HepG2 (cell line): ENCODE data around the gene TPPP3. TPM values are rescaled to one million over a fixed set of nuclear protein-coding genes. Genes with fewer than 3 reads are reported as not detected.

Experiments used
- ATAD3A ChIP-seq: sonication (generic); formaldehyde crosslinking; IDR thresholded peaks from 2 replicates; pipeline ENCODE4 v1.4.0; 2020; ENCODE audit warnings: missing genetic modification reagents
- CEBPB ChIP-seq: IDR thresholded peaks from 2 replicates; pipeline ENCODE4 v1.6.1; 2011; ENCODE audit warnings: low read depth, low read length, improper control_type of control experiment, borderline replicate concordance
- ELF1 ChIP-seq: sonication (generic); formaldehyde crosslinking; IDR thresholded peaks from 2 replicates; pipeline ENCODE4 v1.4.0; 2020; ENCODE audit warnings: missing genetic modification reagents
- EP300 ChIP-seq, 3 experiments: sonication (generic) in 1 of 3; formaldehyde crosslinking in 1 of 3; IDR thresholded peaks; 2 replicates each; pipeline versions ENCODE4 v1.5.1 to v1.6.1; 2011 to 2020; ENCODE audit warnings: low read depth in 2 of 3, low read length in 2 of 3, borderline replicate concordance in 1 of 3, improper control_type of control experiment in 1 of 3, mild to moderate bottlenecking in 1 of 3, missing genetic modification reagents in 1 of 3, moderate library complexity in 1 of 3
- FOSL2 ChIP-seq: sonication (generic); formaldehyde crosslinking; IDR thresholded peaks from 2 replicates; pipeline ENCODE4 v1.4.0; 2020; ENCODE audit warnings: missing genetic modification reagents
- FOXJ3 ChIP-seq: sonication (generic); formaldehyde crosslinking; IDR thresholded peaks from 2 replicates; pipeline ENCODE4 v1.4.0; 2020; ENCODE audit warnings: missing genetic modification reagents, mild to moderate bottlenecking, borderline replicate concordance
- IRX3 ChIP-seq: sonication (generic); formaldehyde crosslinking; IDR thresholded peaks from 2 replicates; pipeline ENCODE4 v1.8.1; 2023; ENCODE audit warnings: mild to moderate bottlenecking, low read depth, missing genetic modification reagents, borderline replicate concordance
- KLF11 ChIP-seq: IDR thresholded peaks from 2 replicates; pipeline ENCODE4 v1.6.1; 2016; ENCODE audit warnings: missing compliant biosample characterization
- LCORL ChIP-seq, 2 experiments: fragments of 450-650 bp in 1 of 2; sonication (generic) in 1 of 2; formaldehyde crosslinking in 1 of 2; IDR thresholded peaks; 2 replicates each; pipeline versions ENCODE4 v1.5.0 to v1.6.1; 2017 to 2020; ENCODE audit warnings: antibody characterized with exemption in 1 of 2, missing genetic modification reagents in 1 of 2
- PHF20 ChIP-seq: sonication (generic); formaldehyde crosslinking; IDR thresholded peaks from 2 replicates; pipeline ENCODE4 v1.5.0; 2020; ENCODE audit warnings: mild to moderate bottlenecking, missing genetic modification reagents
- POLR2AphosphoS5 ChIP-seq: IDR thresholded peaks from 2 replicates; pipeline ENCODE4 v1.6.1; 2012; ENCODE audit warnings: low read depth, low read length
- POLR2G ChIP-seq: fragments of 200-400 bp; formaldehyde crosslinking; IDR thresholded peaks from 2 replicates; pipeline ENCODE4 v1.6.1; 2018; ENCODE audit warnings: mild to moderate bottlenecking, low read depth, low read length, moderate library complexity
- SALL2 ChIP-seq: sonication (generic); formaldehyde crosslinking; IDR thresholded peaks from 2 replicates; pipeline ENCODE4 v1.8.1; 2023; ENCODE audit warnings: mild to moderate bottlenecking, missing genetic modification reagents, inconsistent platforms
- SMAD1 ChIP-seq: sonication (generic); formaldehyde crosslinking; IDR thresholded peaks from 2 replicates; pipeline ENCODE4 v1.4.0; 2020; ENCODE audit warnings: missing genetic modification reagents, low read depth, mild to moderate bottlenecking, borderline replicate concordance
- THAP11 ChIP-seq: IDR thresholded peaks from 2 replicates; pipeline ENCODE4 v1.6.1; 2016; ENCODE audit warnings: missing biosample characterization, missing genetic modification reagents
- ZFP1 ChIP-seq: IDR thresholded peaks from 2 replicates; pipeline ENCODE4 v1.6.1; 2016
- ZFP36L2 ChIP-seq: sonication (generic); formaldehyde crosslinking; IDR thresholded peaks from 2 replicates; pipeline ENCODE4 v1.4.0; 2020; ENCODE audit warnings: missing genetic modification reagents
- ZFP41 ChIP-seq: sonication (generic); formaldehyde crosslinking; IDR thresholded peaks from 2 replicates; pipeline ENCODE4 v1.4.0; 2020; ENCODE audit warnings: mild to moderate bottlenecking, missing genetic modification reagents, borderline replicate concordance
- ZNF292 ChIP-seq: sonication (generic); formaldehyde crosslinking; IDR thresholded peaks from 2 replicates; pipeline ENCODE4 v1.8.1; 2022; ENCODE audit warnings: mild to moderate bottlenecking, low read depth, missing genetic modification reagents, borderline replicate concordance
- ZNF615 ChIP-seq: sonication (generic); formaldehyde crosslinking; IDR thresholded peaks from 2 replicates; pipeline ENCODE4 v1.5.0; 2020; ENCODE audit warnings: mild to moderate bottlenecking, missing genetic modification reagents, borderline replicate concordance
- polyA plus RNA-seq, 8 experiments: library from polyadenylated mRNA; depleted of rRNA in 3 of 8; stranded (reverse) in 7 of 8; unstranded in 1 of 8; fragments of >200 nt; fragmentation: Illumina TruSeq in 4 of 8; extraction: Trizol in 4 of 8; gene quantifications; 2 replicates each; pipeline versions ENCODE4 v1.2.1 to v1.2.3, GENCODE V29; 2011 to 2016; ENCODE audit warnings: low read depth in 4 of 8, missing spikeins in 1 of 8, mixed read lengths in 1 of 8; ENCODE audit not compliant: insufficient read depth in 1 of 8
- total RNA-seq, 5 experiments: library from RNA; depleted of rRNA; stranded (reverse); fragments of >200 nt; fragmentation: Illumina TruSeq; extraction: Trizol; gene quantifications; 2 replicates each; pipeline ENCODE4 v1.2.3, GENCODE V29; 2016; ENCODE audit warnings: low read depth in 1 of 5
- TF ChIP-seq, protein P1 (sequence below): sonication (generic); formaldehyde crosslinking; IDR thresholded peaks from 2 replicates; pipeline ENCODE4 v1.4.0; 2020; ENCODE audit warnings: missing genetic modification reagents, borderline replicate concordance
- TF ChIP-seq, protein P2 (sequence below): sonication (generic); formaldehyde crosslinking; IDR thresholded peaks from 2 replicates; pipeline ENCODE4 v1.8.1; 2023; ENCODE audit warnings: missing genetic modification reagents, inconsistent platforms, borderline replicate concordance

The TPPP3 gene
- total and polyA plus RNA-seq, 2 of the 13 experiments (the other 11 are each of a cell fraction or from before 2014, with no cell fraction given) = 0.16 to 0.44 TPM

DNA sequence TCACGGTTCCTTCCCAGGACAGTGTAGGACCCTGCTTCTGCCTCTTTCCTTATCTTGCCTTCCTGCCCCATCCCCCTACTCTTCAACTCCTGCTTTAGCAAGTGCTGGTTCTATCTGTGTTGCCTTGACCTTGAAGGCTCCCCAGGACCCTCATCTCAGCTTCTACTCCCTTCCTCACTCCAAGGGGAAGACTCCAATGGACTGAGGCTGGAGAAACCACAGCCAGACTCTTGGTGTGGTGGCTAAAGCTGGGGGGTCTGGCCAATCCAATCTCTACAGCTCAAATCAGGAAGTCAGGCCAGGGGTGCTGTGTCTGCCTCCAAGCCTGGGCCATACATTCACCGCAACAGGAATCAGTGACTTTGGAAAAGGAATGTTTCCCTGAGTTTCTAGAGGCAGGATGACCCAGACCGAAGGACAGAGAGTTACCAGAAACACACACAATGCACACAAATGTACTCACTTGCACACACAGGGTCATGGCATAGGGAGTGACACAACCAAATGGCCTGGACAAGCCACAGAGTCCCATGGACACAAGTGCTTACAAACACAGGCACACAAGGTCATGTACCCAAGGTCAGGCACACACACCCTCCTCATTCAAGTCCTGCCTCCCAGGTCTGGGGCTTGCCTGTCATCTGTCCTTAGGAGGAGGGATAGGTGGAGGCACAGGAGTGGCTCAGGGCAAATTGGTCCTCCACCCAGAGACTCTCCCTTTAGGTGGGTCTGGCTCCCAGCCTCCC, 35.9 kb upstream of the TPPP3 start (continued):
- TF ChIP-seq, protein P1, sequence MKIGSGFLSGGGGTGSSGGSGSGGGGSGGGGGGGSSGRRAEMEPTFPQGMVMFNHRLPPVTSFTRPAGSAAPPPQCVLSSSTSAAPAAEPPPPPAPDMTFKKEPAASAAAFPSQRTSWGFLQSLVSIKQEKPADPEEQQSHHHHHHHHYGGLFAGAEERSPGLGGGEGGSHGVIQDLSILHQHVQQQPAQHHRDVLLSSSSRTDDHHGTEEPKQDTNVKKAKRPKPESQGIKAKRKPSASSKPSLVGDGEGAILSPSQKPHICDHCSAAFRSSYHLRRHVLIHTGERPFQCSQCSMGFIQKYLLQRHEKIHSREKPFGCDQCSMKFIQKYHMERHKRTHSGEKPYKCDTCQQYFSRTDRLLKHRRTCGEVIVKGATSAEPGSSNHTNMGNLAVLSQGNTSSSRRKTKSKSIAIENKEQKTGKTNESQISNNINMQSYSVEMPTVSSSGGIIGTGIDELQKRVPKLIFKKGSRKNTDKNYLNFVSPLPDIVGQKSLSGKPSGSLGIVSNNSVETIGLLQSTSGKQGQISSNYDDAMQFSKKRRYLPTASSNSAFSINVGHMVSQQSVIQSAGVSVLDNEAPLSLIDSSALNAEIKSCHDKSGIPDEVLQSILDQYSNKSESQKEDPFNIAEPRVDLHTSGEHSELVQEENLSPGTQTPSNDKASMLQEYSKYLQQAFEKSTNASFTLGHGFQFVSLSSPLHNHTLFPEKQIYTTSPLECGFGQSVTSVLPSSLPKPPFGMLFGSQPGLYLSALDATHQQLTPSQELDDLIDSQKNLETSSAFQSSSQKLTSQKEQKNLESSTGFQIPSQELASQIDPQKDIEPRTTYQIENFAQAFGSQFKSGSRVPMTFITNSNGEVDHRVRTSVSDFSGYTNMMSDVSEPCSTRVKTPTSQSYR (CRISPR knock-in tag) = peak; percentile 52; the same call in 1 of the 2 replicates
- TF ChIP-seq FOXJ3 (no peak), ELF1 (CRISPR knock-in tag) (peak; percentile 45), ZNF615 (CRISPR knock-in tag) (no peak), ATAD3A (CRISPR knock-in tag) (no peak), ZFP36L2 (CRISPR knock-in tag) (no peak), SMAD1 (CRISPR knock-in tag) (peak; percentile 14; the same call in 1 of the 2 replicates), ZNF292 (CRISPR knock-in tag) (0 out of 2 replicates have a peak, but pooled peaks have one; percentile 21), EP300 (IDR thresholded peaks at IDR 0.05; ENCODE audit: low read depth in 2 of 2, low read length in 2 of 2) (0 out of 4 replicates have a peak, but pooled peaks of 1 of the 2 experiments have one; percentile 6), EP300 (CRISPR knock-in tag; IDR thresholded peaks at IDR 0.05; ENCODE audit: borderline replicate concordance) (no peak), IRX3 (CRISPR knock-in tag) (no peak), ZFP41 (CRISPR knock-in tag) (peak; percentile 8; the same call in 1 of the 2 replicates), THAP11 (CRISPR knock-in tag) (peak; percentile 56), PHF20 (CRISPR knock-in tag) (no peak), POLR2AphosphoS5 (peak; percentile 43; the same call in 1 of the 2 replicates), ZFP1 (CRISPR knock-in tag) (0 out of 2 replicates have a peak, but pooled peaks have one; percentile 36), KLF11 (CRISPR knock-in tag) (peak; percentile 61; the same call in 1 of the 2 replicates), CEBPB (peak; percentile 54; the same call in 1 of the 2 replicates), LCORL (IDR thresholded peaks at IDR 0.05) (no peak), LCORL (CRISPR knock-in tag; IDR thresholded peaks at IDR 0.05) (peak; percentile 75), FOSL2 (CRISPR knock-in tag) (peak; percentile 42), SALL2 (peak; percentile 76; the same call in 1 of the 2 replicates), POLR2G (no peak)
- TF ChIP-seq, protein P2, sequence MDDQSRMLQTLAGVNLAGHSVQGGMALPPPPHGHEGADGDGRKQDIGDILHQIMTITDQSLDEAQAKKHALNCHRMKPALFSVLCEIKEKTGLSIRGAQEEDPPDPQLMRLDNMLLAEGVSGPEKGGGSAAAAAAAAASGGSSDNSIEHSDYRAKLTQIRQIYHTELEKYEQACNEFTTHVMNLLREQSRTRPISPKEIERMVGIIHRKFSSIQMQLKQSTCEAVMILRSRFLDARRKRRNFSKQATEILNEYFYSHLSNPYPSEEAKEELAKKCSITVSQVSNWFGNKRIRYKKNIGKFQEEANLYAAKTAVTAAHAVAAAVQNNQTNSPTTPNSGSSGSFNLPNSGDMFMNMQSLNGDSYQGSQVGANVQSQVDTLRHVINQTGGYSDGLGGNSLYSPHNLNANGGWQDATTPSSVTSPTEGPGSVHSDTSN (CRISPR knock-in tag) = no peak
